Mesendoderm (in vitro differentiated cells): Measurements from ENCODE around the gene GPC4.

Experiments used
- DNase-seq: peaks from one replicate; pipeline ENCODE4 v3.0.0; 2013
- H2AK5ac ChIP-seq: 2 replicates; pipeline ENCODE4 v1.6.1; 2013; ENCODE audit warnings: low read length, inconsistent platforms
- H2BK120ac ChIP-seq: 2 replicates; pipeline ENCODE4 v1.6.1; 2013; ENCODE audit warnings: low read depth, mild to moderate bottlenecking, low read length, moderate library complexity, mixed read lengths
- H2BK15ac ChIP-seq: replicated peaks from 2 replicates; pipeline ENCODE4 v1.6.1; 2013; ENCODE audit warnings: low read depth, mild to moderate bottlenecking, moderate library complexity
- H2BK5ac ChIP-seq: 2 replicates; pipeline ENCODE4 v1.6.1; 2013; ENCODE audit warnings: low read length, inconsistent platforms
- H3K18ac ChIP-seq: 2 replicates; pipeline ENCODE4 v1.6.1; 2013; ENCODE audit warnings: mild to moderate bottlenecking, low read length, mixed read lengths
- H3K23ac ChIP-seq: one replicate; pipeline ENCODE4 v1.6.1; 2013; ENCODE audit warnings: low read length
- H3K27ac ChIP-seq: 2 replicates; pipeline ENCODE4 v1.5.1; 2013; ENCODE audit warnings: low read depth, mild to moderate bottlenecking, inconsistent platforms, low read length, moderate library complexity
- H3K27me3 ChIP-seq: 2 replicates; pipeline ENCODE4 v1.6.1; 2013; ENCODE audit warnings: low read length, control low read depth, mild to moderate bottlenecking, inconsistent platforms; ENCODE audit not compliant: insufficient read depth, poor library complexity
- H3K36me3 ChIP-seq: 2 replicates; pipeline ENCODE4 v1.6.1; 2013; ENCODE audit warnings: low read length, inconsistent platforms; ENCODE audit not compliant: control insufficient read depth, insufficient read depth
- H3K4ac ChIP-seq: one replicate; pipeline ENCODE4 v1.6.1; 2013; ENCODE audit warnings: low read depth, mild to moderate bottlenecking, low read length, moderate library complexity
- H3K4me1 ChIP-seq: 2 replicates; pipeline ENCODE4 v1.6.1; 2013; ENCODE audit warnings: low read depth, low read length, inconsistent platforms; ENCODE audit not compliant: control insufficient read depth
- H3K4me2 ChIP-seq: 2 replicates; pipeline ENCODE4 v1.6.1; 2013; ENCODE audit warnings: low read length
- H3K4me3 ChIP-seq: 2 replicates; pipeline ENCODE4 v1.5.1; 2013; ENCODE audit warnings: mild to moderate bottlenecking, low read length
- H3K56ac ChIP-seq: one replicate; pipeline ENCODE4 v1.6.1; 2013; ENCODE audit warnings: low read length
- H3K79me1 ChIP-seq: 2 replicates; pipeline ENCODE4 v1.6.1; 2013; ENCODE audit warnings: low read length, inconsistent platforms
- H3K79me2 ChIP-seq: 2 replicates; pipeline ENCODE4 v1.6.1; 2013; ENCODE audit warnings: mild to moderate bottlenecking, low read length; ENCODE audit not compliant: control insufficient read depth, insufficient read depth
- H3K9ac ChIP-seq: 2 replicates; pipeline ENCODE4 v1.6.1; 2013; ENCODE audit warnings: low read length, inconsistent platforms
- H4K5ac ChIP-seq: one replicate; pipeline ENCODE4 v1.6.1; 2013; ENCODE audit warnings: low read length
- H4K8ac ChIP-seq: one replicate; pipeline ENCODE4 v1.6.1; 2013; ENCODE audit warnings: low read depth, mild to moderate bottlenecking, control low read depth, low read length, moderate library complexity
- WGBS: extraction: QIAGEN DNeasy Blood & Tissue Kit; methylation state at CpG from one replicate; pipeline ENCODE4 v1.1.7; 2013; ENCODE audit warnings: low lambda C conversion rate, missing lambda C conversion rate; ENCODE audit not compliant: insufficient coverage; ENCODE audit errors: extremely low coverage; 5-methylcytosine and 5-hydroxymethylcytosine counted together

GPC4 gene

DNA sequence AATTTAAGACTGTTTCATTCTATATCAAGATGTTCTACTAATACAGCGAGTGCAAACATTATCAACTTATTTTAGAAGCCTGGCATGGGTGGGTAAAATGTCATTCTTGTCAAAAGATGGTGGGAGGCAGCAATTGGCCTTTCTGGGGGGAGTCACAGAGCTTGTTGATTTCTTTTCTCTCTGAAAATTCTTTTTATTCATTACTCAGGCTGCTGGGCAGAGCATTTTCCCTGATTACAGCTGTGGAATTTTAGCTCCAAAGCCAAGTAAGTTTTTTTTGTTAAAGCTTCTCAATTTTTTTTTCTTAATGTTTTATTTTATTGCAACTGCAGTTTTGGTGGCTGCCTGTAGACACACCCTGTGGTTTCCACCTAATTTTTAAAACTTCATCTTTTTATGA, 50.4 kb downstream of the GPC4 start:
- no peak for DNase-seq

DNA sequence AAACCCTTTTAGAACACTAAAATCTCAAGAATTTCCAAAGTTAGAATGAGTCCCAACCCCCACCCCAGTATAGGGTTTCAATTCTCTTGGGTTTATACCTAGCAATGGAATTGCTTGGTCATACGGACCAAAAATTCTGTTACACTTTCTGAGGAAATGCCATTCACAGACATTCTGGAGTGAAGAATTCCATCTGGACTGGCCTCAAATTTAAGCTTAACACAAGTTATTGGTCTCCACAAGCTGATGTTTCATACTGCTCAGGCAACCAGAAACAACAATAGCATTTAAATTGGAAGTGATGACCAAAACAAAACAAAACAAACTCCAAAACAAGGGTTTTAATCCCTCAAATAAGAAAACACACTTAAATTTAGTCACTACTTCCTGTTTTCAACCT, 51.1 kb downstream of the GPC4 start:
- H3K4me3 ChIP-seq: no peak overlapping the region
- WGBS: no CpG with 5 or more reads among the region's 1 CpG
- H2BK15ac ChIP-seq: no peak overlapping the region
- no peaks in the 10 kb centered on the region for H3K36me3 ChIP-seq
- no peaks in the 10 kb centered on the region for H3K27me3 ChIP-seq
- H3K27ac ChIP-seq: no peak overlapping the region
- H3K23ac ChIP-seq: no peak overlapping the region
- no peak overlapping the region for H2BK120ac ChIP-seq
- H3K4me2 ChIP-seq: no peak overlapping the region
- H2BK5ac ChIP-seq: no peak overlapping the region
- H3K56ac ChIP-seq: no peak overlapping the region
- peaks cover 3% of the 10 kb centered on the region for H3K4me1 ChIP-seq
- H3K18ac ChIP-seq: no peak overlapping the region
- H3K79me1 ChIP-seq: no peaks in the 10 kb centered on the region
- H3K9ac ChIP-seq: no peak overlapping the region
- H3K79me2 ChIP-seq: peaks cover 54% of the 10 kb centered on the region
- DNase-seq: no peak
- H2AK5ac ChIP-seq: no peak overlapping the region
- H4K8ac ChIP-seq: no peak overlapping the region
- H4K5ac ChIP-seq: no peak overlapping the region
- no peak overlapping the region for H3K4ac ChIP-seq

More for the DNA sequence above, 50.4 kb downstream of the GPC4 start:
- H2BK15ac ChIP-seq: no peak overlapping the region
- H3K18ac ChIP-seq: no peak overlapping the region
- no peak overlapping the region for H3K23ac ChIP-seq
- H3K4ac ChIP-seq: no peak overlapping the region
- WGBS: no CpG with 5 or more reads among the region's 1 CpG
- H3K9ac ChIP-seq: no peak overlapping the region
- no peaks in the 10 kb centered on the region for H3K4me1 ChIP-seq
- H3K4me2 ChIP-seq: no peak overlapping the region
- no peaks in the 10 kb centered on the region for H3K27me3 ChIP-seq
- H3K56ac ChIP-seq: no peak overlapping the region
- H2AK5ac ChIP-seq: no peak overlapping the region
- no peak overlapping the region for H2BK5ac ChIP-seq
- no peak overlapping the region for H3K27ac ChIP-seq
- peaks cover 49% of the 10 kb centered on the region for H3K79me2 ChIP-seq
- no peak overlapping the region for H4K5ac ChIP-seq
- H3K79me1 ChIP-seq: no peaks in the 10 kb centered on the region
- no peak overlapping the region for H2BK120ac ChIP-seq
- no peaks in the 10 kb centered on the region for H3K36me3 ChIP-seq
- H4K8ac ChIP-seq: no peak overlapping the region
- H3K4me3 ChIP-seq: no peak overlapping the region

DNA sequence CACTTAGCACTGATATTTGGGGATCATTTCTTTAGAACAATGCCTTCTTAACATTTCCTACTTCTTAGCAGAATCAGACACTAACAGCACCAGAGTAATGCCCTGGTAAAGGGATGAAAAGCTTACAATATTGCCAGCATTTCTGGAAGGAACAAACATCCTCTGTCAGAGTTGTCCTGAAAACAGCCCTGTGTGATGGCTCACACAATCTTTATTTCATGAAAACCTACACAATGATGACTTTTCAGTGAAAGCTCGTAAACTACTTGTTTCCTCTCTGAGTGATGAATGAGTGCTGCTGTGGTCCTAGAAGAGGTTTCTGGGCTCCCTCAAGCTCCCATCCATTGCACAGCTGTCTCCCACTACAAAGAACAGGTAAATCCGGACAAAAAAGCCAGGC, 52.8 kb downstream of the GPC4 start:
- WGBS: no CpG with 5 or more reads among the region's 2 CpGs
- Histone ChIP-seq H2AK5ac (no peak overlapping the region), H2BK15ac (no peak overlapping the region), H4K5ac (no peak overlapping the region), H3K18ac (no peak overlapping the region), H3K36me3 (no peaks in the 10 kb centered on the region), H2BK5ac (no peak overlapping the region), H3K4ac (no peak overlapping the region), H3K27me3 (no peaks in the 10 kb centered on the region), H3K23ac (no peak overlapping the region), H3K27ac (no peak overlapping the region), H3K4me3 (no peak overlapping the region), H3K56ac (no peak overlapping the region), H4K8ac (no peak overlapping the region), H3K79me2 (peaks cover 59% of the 10 kb centered on the region), H3K79me1 (no peaks in the 10 kb centered on the region), H3K4me2 (no peak overlapping the region), H3K4me1 (peaks cover 3% of the 10 kb centered on the region), H3K9ac (no peak overlapping the region), H2BK120ac (no peak overlapping the region)
- DNase-seq: no peak

DNA sequence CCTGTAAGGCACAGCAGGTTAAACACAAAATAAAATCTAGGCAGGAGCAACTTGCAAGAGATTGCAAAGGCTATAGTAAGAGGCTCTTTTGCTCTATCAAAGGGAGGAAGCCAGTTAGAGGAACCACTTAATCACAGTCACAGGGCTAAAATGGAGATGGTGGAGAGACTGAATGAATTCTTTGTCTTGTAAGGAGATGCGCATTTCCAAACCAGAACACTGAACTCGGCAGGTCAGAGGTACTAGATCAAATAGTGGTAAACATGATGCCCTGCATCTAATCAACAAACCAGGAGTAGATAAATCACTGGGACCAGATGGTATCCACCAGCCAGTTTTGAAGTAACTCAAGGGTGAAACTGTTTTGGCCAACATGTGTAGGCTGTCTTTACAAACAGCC, 55.8 kb downstream of the GPC4 start:
- peaks cover 57% of the 10 kb centered on the region for H3K79me2 ChIP-seq
- no peak overlapping the region for H3K18ac ChIP-seq
- DNase-seq: peak; percentile 56
- no peak overlapping the region for H3K9ac ChIP-seq
- no peak overlapping the region for H3K4me2 ChIP-seq
- no peak overlapping the region for H4K5ac ChIP-seq
- no peak overlapping the region for H3K4ac ChIP-seq
- H3K4me3 ChIP-seq: no peak overlapping the region
- H3K36me3 ChIP-seq: no peaks in the 10 kb centered on the region
- H2BK120ac ChIP-seq: no peak overlapping the region
- H2AK5ac ChIP-seq: no peak overlapping the region
- H2BK5ac ChIP-seq: no peak overlapping the region
- no peaks in the 10 kb centered on the region for H3K79me1 ChIP-seq
- no peak overlapping the region for H3K27ac ChIP-seq
- H3K23ac ChIP-seq: no peak overlapping the region
- H2BK15ac ChIP-seq: no peak overlapping the region
- no peak overlapping the region for H3K56ac ChIP-seq
- H4K8ac ChIP-seq: no peak overlapping the region
- H3K27me3 ChIP-seq: no peaks in the 10 kb centered on the region
- WGBS: no CpG with 5 or more reads among the region's 2 CpGs
- H3K4me1 ChIP-seq: peaks cover 3% of the 10 kb centered on the region

DNA sequence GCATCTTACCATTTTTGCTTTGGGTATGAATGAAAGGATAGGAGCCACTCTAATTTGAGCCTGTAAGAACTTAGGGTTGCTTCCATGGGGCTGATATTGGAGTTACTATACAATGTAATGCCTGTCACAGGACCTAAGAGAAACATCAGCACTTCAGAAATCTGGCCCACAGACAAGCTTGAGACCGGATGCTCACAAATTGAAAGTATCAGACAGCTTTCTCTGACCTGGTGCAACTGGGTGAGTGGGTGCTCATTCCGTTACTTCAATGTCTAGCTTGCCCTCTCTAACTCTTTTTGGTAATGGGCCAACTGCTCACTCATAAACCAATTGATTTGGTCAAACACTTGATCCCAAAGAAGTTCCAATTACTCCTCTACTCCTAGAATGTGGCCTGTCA, 62.1 kb downstream of the GPC4 start:
- Histone ChIP-seq H2BK5ac (no peak overlapping the region), H2BK120ac (no peak overlapping the region), H3K79me2 (peaks cover 60% of the 10 kb centered on the region), H3K9ac (no peak overlapping the region), H3K4me1 (peaks cover 4% of the 10 kb centered on the region), H3K23ac (no peak overlapping the region), H3K56ac (no peak overlapping the region), H2AK5ac (no peak overlapping the region), H3K27me3 (no peaks in the 10 kb centered on the region), H3K4me3 (no peak overlapping the region), H3K36me3 (no peaks in the 10 kb centered on the region), H3K79me1 (no peaks in the 10 kb centered on the region), H2BK15ac (no peak overlapping the region), H4K5ac (no peak overlapping the region), H3K27ac (no peak overlapping the region), H3K4ac (no peak overlapping the region), H4K8ac (no peak overlapping the region), H3K18ac (no peak overlapping the region), H3K4me2 (no peak overlapping the region)
- no peak for DNase-seq
- WGBS: no CpG with 5 or more reads among the region's 2 CpGs

DNA sequence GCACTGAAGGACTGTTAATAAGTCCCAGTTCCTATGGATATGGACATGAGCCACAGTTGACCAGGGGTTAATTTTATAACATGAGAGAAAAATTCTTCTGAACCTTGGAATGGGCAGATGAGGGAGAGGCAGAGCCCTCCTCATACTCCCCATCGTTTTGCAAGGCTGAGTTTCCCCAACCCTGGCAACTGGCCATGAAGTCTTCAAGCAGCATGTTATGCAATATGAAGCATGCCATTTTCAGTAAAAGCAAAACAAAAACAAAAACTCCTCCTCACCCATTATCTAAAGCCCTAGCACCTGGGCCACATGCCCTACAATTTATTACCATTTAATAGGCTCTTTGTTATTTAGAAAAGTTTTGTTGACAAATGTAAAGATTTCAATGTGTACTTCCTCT, 64.5 kb downstream of the GPC4 start:
- no peak overlapping the region for H3K56ac ChIP-seq
- no peaks in the 10 kb centered on the region for H3K36me3 ChIP-seq
- no peaks in the 10 kb centered on the region for H3K79me1 ChIP-seq
- H4K5ac ChIP-seq: no peak overlapping the region
- no peak overlapping the region for H2BK5ac ChIP-seq
- H3K4me2 ChIP-seq: no peak overlapping the region
- peaks cover 62% of the 10 kb centered on the region for H3K79me2 ChIP-seq
- H2AK5ac ChIP-seq: no peak overlapping the region
- no peak overlapping the region for H3K4ac ChIP-seq
- H3K27ac ChIP-seq: no peak overlapping the region
- WGBS: no CpG with 5 or more reads among the region's 1 CpG
- no peak overlapping the region for H2BK15ac ChIP-seq
- H3K23ac ChIP-seq: no peak overlapping the region
- no peak for DNase-seq
- no peak overlapping the region for H4K8ac ChIP-seq
- H3K18ac ChIP-seq: no peak overlapping the region
- H3K27me3 ChIP-seq: no peaks in the 10 kb centered on the region
- H3K9ac ChIP-seq: no peak overlapping the region
- H3K4me3 ChIP-seq: no peak overlapping the region
- H2BK120ac ChIP-seq: no peak overlapping the region
- H3K4me1 ChIP-seq: peaks cover 4% of the 10 kb centered on the region
